HEK293T (cell line): ENCODE results near the gene HLA-DMB.

Experiments used
- ARNT ChIP-seq: fragments of 450-650 bp; IDR thresholded peaks from 2 replicates; pipeline ENCODE4 v1.6.1; 2017; ENCODE audit warnings: mild to moderate bottlenecking
- FOXA1 ChIP-seq: fragments of 450-650 bp; IDR thresholded peaks from 2 replicates; pipeline ENCODE4 v1.6.1; 2016; ENCODE audit warnings: mild to moderate bottlenecking
- FOXK2 ChIP-seq: fragments of 450-650 bp; IDR thresholded peaks from 2 replicates; pipeline ENCODE4 v1.6.1; 2016; ENCODE audit warnings: mild to moderate bottlenecking
- FOXM1 ChIP-seq: fragments of 450-650 bp; IDR thresholded peaks from 2 replicates; pipeline ENCODE4 v1.6.1; 2017; ENCODE audit warnings: mild to moderate bottlenecking, borderline replicate concordance
- LEF1 ChIP-seq: fragments of 450-650 bp; IDR thresholded peaks from 2 replicates; pipeline ENCODE4 v1.6.1; 2017; ENCODE audit warnings: mild to moderate bottlenecking, borderline replicate concordance
- NFRKB ChIP-seq: fragments of 450-650 bp; IDR thresholded peaks from 2 replicates; pipeline ENCODE4 v1.6.1; 2016; ENCODE audit warnings: mild to moderate bottlenecking, moderate library complexity
- SP1 ChIP-seq: fragments of 450-650 bp; IDR thresholded peaks from 2 replicates; pipeline ENCODE4 v1.6.1; 2017
- SUZ12 ChIP-seq: fragments of 450-650 bp; IDR thresholded peaks from 2 replicates; pipeline ENCODE4 v1.6.1; 2016; ENCODE audit warnings: mild to moderate bottlenecking

GRCh38 chr6:32953775-32954174 is 12.9 kb upstream of the HLA-DMB start:
- TF ChIP-seq FOXA1 (no peak), LEF1 (no peak), FOXM1 (no peak), SUZ12 (no peak), FOXK2 (no peak), SP1 (no peak), ARNT (no peak), NFRKB (no peak)
